ENCODE results near the gene ARHGAP24. TPM values are rescaled to one million over a fixed set of nuclear protein-coding genes. Genes with fewer than 3 reads are reported as not detected.

Gene ARHGAP24
- total and polyA plus RNA-seq, 2 donors (not counting 3 experiments of a cell fraction or from before 2014, with no cell fraction given): 52.1 to 79.4 TPM

DNA sequence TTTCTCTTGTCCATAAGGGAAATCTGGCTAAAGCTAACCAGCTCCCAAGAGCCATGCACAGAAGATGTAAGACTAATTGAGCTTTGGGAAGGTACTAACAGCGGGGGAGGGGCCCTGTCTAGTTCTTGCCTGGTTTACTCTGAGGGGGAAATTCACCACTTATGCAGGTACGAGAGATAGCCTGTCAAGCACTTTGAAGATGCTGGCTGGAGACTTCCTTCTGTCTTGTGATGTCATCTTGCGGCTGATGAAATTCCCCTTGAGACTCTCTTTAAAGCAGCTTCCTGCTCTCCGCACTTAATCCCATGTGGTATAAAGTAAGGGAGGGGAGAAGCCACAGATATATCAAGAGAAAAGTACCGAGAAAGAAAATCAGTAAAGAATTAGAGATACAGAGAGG lies 539.6 kb downstream of the ARHGAP24 start:
- H3K9me1 ChIP-seq (replicated peaks; ENCODE audit: control insufficient read depth, extremely low read depth, insufficient read depth, low read length): no peaks in the 10 kb centered on the region
- H3K4me2 ChIP-seq (ENCODE audit: insufficient read depth, low read length): no peak overlapping the region
- H3K79me2 ChIP-seq (ENCODE audit: control insufficient read depth, insufficient read depth, low read length): no peaks in the 10 kb centered on the region
- no peak overlapping the region for H3K4me3 ChIP-seq (replicated peaks in 1 of 3; ENCODE audit: insufficient read depth in 1 of 3, low read depth in 1 of 3, low read length in 3 of 3)
- ChIA-PET CTCF (interaction anchor here (1.5 kb wide), 1 partner anchor 8 kb away, joined by 4 read pairs; no protein-coding TSS in a partner anchor), POLR2A (interaction anchor here (0.7 kb wide), 1 partner anchor 111 kb away, joined by 3 read pairs; no protein-coding TSS in a partner anchor)
- no peak overlapping the region for H3K27ac ChIP-seq (ENCODE audit: insufficient read depth, low read depth, low read length)
- no peaks in the 10 kb centered on the region for H3K36me3 ChIP-seq (ENCODE audit: control insufficient read depth in 2 of 2, extremely low read depth in 1 of 2, insufficient read depth in 2 of 2, low read length in 2 of 2)
- TF ChIP-seq, protein P1, sequence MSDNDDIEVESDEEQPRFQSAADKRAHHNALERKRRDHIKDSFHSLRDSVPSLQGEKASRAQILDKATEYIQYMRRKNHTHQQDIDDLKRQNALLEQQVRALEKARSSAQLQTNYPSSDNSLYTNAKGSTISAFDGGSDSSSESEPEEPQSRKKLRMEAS (IDR thresholded peaks at IDR 0.05; ENCODE audit: insufficient read depth, insufficient read length): no peak
- TF ChIP-seq, protein P2, sequence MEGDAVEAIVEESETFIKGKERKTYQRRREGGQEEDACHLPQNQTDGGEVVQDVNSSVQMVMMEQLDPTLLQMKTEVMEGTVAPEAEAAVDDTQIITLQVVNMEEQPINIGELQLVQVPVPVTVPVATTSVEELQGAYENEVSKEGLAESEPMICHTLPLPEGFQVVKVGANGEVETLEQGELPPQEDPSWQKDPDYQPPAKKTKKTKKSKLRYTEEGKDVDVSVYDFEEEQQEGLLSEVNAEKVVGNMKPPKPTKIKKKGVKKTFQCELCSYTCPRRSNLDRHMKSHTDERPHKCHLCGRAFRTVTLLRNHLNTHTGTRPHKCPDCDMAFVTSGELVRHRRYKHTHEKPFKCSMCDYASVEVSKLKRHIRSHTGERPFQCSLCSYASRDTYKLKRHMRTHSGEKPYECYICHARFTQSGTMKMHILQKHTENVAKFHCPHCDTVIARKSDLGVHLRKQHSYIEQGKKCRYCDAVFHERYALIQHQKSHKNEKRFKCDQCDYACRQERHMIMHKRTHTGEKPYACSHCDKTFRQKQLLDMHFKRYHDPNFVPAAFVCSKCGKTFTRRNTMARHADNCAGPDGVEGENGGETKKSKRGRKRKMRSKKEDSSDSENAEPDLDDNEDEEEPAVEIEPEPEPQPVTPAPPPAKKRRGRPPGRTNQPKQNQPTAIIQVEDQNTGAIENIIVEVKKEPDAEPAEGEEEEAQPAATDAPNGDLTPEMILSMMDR (IDR thresholded peaks at IDR 0.05; ENCODE audit: extremely low read depth in 1 of 2, insufficient read depth in 1 of 2, low read depth in 1 of 2, low read length in 2 of 2): no peak
- TF ChIP-seq MYC (IDR thresholded peaks at IDR 0.05; ENCODE audit: low read depth, low read length): no peak
- dilution Hi-C loops (cut with MboI; ENCODE audit: extremely low pct_ligation_motif_present, low sequenced_read_pairs): no loop called here
- intact Hi-C loops (cut with micrococcal nuclease): no loop called here
- H3K9me3 ChIP-seq (replicated peaks; ENCODE audit: control insufficient read depth, insufficient read depth, low read length): no peaks in the 10 kb centered on the region
- BruUV-seq (replicated peaks): no TSS peak
- H4K20me1 ChIP-seq (replicated peaks; ENCODE audit: control insufficient read depth, extremely low read depth, insufficient read depth, low read length): no peaks in the 10 kb centered on the region
- H2AFZ ChIP-seq (ENCODE audit: low read depth, low read length): no peak overlapping the region
- no peak overlapping the region for H3K9ac ChIP-seq (replicated peaks; ENCODE audit: extremely low read depth, insufficient read depth, low read length)
- H3K27me3 ChIP-seq (ENCODE audit: control insufficient read depth in 2 of 2, insufficient read depth in 2 of 2, low read length in 2 of 2): no peaks in the 10 kb centered on the region
- no peak for DNase-seq (ENCODE audit: low read depth, low spot score)
- FAIRE-seq: no peak
- no peaks in the 10 kb centered on the region for H3K4me1 ChIP-seq (ENCODE audit: control insufficient read depth, extremely low read depth, insufficient read depth, low read length)

Measured in endothelial cell of umbilical vein (primary cell).